GM10266 (cell line): ENCODE results near the gene WHRN.

ENCODE experiments used
- DNase-seq: peaks from one replicate; pipeline ENCODE4 v3.0.0; 2012; ENCODE audit errors: extremely low spot score
- TF ChIP-seq, protein P1 (sequence below): IDR thresholded peaks from 2 replicates; pipeline ENCODE4 v1.5.1; 2012; ENCODE audit warnings: mild to moderate bottlenecking, low read depth; ENCODE audit not compliant: control insufficient read depth, insufficient read depth; ENCODE audit errors: missing control alignments

The WHRN gene

DNA sequence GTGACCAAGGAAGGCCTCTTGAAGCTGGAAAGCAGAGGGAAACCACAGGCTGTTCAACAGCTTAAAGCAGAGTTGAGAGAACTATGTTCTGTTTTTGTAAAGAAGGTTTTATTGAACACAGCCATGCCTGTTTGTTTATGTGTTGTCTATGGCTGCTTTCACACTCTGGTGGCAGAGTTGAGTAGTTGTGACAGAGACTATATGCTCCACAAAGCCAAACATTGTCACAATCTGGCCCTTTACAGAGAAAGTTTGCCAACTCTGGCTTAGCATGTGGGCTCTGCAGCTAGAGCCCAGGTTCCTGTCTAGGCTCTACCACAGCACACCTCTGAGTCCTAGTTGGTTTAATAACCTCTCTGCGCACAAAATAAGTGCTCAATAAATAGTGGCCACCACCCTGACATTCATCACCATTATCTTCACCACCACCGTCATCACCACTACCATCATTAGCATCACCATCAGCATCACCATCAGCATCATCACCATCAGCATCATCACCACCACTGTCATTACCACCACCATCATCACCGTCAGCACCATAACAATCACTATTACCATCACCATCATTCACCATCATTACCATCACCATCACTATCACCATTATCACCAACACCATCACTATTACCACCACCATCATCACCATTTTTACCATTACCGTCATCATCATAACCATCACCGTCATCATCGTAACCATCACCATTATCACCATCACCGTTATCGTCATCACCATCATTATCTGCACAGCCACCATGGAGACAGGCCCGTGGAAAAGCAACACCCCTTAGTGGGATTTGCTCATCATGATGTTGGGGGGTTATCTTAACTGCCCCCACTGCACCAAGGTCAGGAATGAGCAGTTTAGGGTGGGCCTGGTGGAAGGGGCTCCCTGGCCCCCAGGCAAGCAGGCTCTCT is 135.8 kb downstream of the WHRN start:
- DNase-seq, result no peak
- TF ChIP-seq, protein P1, sequence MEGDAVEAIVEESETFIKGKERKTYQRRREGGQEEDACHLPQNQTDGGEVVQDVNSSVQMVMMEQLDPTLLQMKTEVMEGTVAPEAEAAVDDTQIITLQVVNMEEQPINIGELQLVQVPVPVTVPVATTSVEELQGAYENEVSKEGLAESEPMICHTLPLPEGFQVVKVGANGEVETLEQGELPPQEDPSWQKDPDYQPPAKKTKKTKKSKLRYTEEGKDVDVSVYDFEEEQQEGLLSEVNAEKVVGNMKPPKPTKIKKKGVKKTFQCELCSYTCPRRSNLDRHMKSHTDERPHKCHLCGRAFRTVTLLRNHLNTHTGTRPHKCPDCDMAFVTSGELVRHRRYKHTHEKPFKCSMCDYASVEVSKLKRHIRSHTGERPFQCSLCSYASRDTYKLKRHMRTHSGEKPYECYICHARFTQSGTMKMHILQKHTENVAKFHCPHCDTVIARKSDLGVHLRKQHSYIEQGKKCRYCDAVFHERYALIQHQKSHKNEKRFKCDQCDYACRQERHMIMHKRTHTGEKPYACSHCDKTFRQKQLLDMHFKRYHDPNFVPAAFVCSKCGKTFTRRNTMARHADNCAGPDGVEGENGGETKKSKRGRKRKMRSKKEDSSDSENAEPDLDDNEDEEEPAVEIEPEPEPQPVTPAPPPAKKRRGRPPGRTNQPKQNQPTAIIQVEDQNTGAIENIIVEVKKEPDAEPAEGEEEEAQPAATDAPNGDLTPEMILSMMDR, result no peak

DNA sequence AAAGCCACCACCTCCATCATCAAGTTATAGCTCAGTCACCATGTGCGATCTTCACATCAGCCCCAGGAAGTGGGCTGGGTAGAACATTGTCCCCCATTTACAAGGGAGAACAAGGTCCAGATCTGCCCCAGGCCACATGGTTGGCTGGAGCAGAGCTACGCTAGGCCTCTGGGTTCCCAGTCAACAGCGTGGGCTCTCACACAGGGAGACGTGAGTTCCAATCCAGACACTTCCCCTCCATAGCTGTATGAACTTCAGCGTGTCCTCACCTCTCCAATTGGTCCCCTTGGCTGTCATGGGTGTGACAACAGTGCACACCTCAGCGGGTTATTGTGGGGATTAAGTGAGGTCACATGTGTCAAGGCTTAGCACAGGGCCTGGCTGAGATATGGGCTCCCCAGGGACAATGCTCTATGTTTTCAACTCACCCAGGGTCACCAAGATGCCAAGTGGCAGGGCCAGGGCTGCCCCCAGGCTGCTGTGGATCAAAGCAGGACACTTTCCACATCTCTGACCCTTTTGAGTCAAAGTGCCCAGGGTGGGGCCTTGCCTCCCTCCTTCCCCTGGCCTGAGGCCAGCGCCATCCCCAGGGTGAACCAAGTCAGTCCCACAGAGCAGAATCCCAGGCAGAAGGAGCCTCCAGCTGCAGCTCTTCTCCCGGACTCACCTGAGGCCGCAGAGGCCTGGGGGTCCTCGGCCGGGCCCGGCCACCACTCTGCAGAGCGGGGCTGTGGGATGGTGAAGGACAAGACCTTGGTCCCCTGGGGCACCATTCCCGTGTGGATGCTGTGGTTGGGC is 137.3 kb downstream of the WHRN start:
- TF ChIP-seq, protein P1, result no peak
- DNase-seq, result no peak

DNA sequence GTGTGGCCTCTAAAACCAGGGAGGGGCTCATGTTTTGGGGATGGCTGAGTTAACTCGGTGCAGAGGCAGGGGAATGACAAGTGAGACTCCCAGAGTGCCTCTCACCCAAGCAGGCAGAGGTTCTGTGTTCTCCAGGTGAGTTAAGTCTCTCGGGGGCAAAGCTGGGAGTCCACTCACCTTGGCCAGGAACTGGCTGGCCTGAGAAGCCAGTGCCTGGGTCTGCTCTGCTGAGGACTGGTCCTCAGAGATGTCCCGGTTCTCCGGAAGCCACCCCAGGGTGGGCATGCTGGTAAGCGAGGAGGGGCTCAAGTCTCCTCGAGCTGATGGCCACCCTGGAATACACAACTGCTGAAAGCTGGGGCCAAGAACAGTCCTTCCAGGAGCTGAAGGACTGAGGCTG is 137.9 kb downstream of the WHRN start:
- TF ChIP-seq, protein P1, result no peak
- DNase-seq, result no peak

DNA sequence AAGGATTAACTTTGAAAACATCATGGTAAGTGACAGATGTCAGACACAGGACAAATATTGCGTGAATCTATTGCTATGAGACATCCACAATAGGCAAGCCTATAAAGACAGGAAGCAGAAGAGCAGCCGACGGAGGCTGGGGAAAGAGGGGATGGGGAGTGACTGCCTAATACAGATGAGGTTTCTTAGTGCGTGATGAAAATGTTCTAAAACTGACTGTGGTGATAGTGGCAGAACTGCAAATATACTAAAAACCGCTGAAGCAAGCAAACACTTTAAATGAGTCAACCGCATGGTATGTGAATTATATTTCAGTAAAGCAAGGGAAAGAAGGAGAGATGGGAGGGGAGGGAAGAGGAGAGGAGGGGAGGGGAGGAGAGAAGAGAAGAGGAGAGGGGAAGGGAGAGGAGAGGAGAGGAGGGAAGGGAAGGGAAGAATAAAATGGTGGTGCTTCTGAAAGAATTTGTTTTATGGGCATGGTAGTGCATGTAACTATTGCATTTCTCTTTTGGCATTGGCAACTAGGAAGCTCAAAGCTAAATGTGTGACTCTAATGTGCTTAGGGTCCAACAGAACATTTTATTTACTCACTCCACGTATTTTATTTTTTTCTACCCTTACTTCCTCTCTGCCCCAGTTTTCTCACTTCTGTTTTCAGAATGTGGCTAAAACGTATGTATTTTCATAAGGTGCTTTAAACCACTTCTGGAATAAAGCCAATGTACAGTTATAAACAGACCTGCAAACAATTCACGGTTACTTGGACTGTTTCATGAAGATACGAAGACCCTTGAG is 138.7 kb downstream of the WHRN start:
- TF ChIP-seq, protein P1, result no peak
- peak; percentile 49 for DNase-seq

DNA sequence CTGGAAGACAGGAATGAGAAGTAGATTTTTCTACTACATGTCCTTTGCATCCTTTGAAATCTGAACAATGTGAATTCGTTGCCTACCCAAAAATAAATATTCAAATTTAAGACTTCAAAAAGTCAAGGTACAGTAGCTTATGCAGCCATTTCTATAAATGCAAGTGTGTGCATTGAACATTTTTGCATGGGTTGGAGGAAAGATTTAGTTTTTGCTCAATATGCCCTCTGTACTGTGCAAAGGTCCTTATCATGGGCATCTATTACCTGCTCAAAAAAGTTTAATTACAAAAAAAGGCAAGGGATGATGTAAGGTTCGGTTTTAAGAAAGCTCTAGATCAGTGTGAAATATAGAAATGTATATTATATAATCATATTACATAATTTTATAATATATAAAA is 140.1 kb downstream of the WHRN start:
- TF ChIP-seq, protein P1, result no peak

DNA sequence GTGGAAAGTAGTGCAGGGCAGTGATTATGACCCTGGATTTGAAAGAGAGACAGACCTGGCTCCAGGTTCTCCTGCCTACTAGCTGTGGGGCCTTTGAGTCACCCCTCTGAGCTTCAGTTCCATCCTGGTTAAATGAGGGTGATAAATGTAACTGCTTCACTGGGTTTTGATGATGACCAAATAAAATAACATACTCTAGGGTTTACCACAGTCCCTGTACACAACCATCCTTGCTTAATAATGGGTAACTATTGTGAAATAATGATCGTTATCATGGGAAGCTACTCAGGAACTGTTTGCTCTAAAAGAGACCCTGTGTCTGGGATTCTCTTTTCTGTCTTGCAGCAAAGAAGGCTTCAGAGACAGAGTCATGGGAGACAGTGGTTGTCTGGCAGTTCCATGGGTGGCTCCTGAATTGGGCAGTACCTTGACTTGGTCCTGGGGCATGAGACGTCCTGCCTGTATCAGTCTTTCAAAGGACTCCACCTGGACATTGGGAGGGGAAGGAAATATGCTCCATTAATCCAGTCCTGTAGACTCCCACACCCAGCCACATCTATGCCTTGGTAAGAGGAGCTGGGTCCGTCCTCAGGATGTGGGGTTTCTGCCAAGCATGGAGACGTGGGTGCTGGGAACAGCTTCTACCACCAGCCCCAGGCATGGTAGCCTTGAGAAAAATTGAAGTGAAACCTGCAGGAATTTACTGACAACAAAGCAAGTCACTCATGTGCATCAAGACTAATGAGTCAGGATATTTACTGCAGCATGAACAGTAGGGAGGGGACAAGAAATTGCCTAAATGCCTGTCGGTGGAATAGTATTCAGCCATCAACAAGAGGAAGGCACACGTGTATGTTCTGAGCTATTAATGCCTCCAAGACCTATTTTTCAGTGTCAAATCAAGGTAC is 140.9 kb downstream of the WHRN start:
- TF ChIP-seq, protein P1, result no peak
- no peak for DNase-seq

More for the DNA sequence above, 140.1 kb downstream of the WHRN start:
- no peak for DNase-seq
